Endometrium (tissue), 2 donors: Measurements from ENCODE around the gene R3HDM2.
A peak's percentile ranks its signal among the peaks of the same experiment; 100 is the strongest.

ENCODE experiments used
- FAIRE-seq: peaks from 2 replicates; lab custom pipeline; 2012; peaks lifted over from hg19 to GRCh38; lab: Jason Lieb, UNC
- donor health status: control.
- donor health status: control.

The R3HDM2 gene

GRCh38 chr12:57216014-57216911, 214.6 kb downstream of the R3HDM2 start, which contains the start of gene NXPH4:
Gene NXPH4 (plus strand): TSS chr12:57216794. CDS start chr12:57216970, 176 bp downstream.
- FAIRE-seq = no peak

- FAIRE-seq = no peak
Measured at GRCh38 chr12:57215668-57216013, 215.2 kb downstream of the R3HDM2 start.

GRCh38 chr12:57215065-57215464, 215.8 kb downstream of the R3HDM2 start:
- no peak for FAIRE-seq

GRCh38 chr12:57214398-57214781, 216.5 kb downstream of the R3HDM2 start:
- no peak for FAIRE-seq

- no peak for FAIRE-seq
Measured at GRCh38 chr12:57213763-57214397, 217.0 kb downstream of the R3HDM2 start.

- FAIRE-seq = peak; percentile 92
Measured at GRCh38 chr12:57213058-57213715, 217.7 kb downstream of the R3HDM2 start.

- no peak for FAIRE-seq
Measured at GRCh38 chr12:57212701-57213057, 218.2 kb downstream of the R3HDM2 start.

- FAIRE-seq = no peak
Measured at GRCh38 chr12:57211791-57212700, 218.8 kb downstream of the R3HDM2 start.

- no peak for FAIRE-seq
Measured at GRCh38 chr12:57210926-57211692, 219.7 kb downstream of the R3HDM2 start.

- no peak for FAIRE-seq
Measured at GRCh38 chr12:57210461-57210860, 220.4 kb downstream of the R3HDM2 start.

GRCh38 chr12:57209916-57210315, 220.9 kb downstream of the R3HDM2 start:
- no peak for FAIRE-seq

- FAIRE-seq = no peak
Measured at GRCh38 chr12:57208631-57209282, 222.1 kb downstream of the R3HDM2 start.

- no peak for FAIRE-seq
Measured at GRCh38 chr12:57207731-57208630, 222.9 kb downstream of the R3HDM2 start.

- FAIRE-seq = no peak
Measured at GRCh38 chr12:57205931-57206330, 224.9 kb downstream of the R3HDM2 start.

GRCh38 chr12:57205186-57205585, 225.7 kb downstream of the R3HDM2 start:
- no peak for FAIRE-seq

GRCh38 chr12:57204454-57204853, 226.4 kb downstream of the R3HDM2 start:
- FAIRE-seq = no peak

- FAIRE-seq = no peak
Measured at GRCh38 chr12:57203791-57204190, 227.1 kb downstream of the R3HDM2 start.
